ENCODE results near the gene TRPM1. TPM values are rescaled to one million over a fixed set of nuclear protein-coding genes. Genes with fewer than 3 reads are reported as not detected.

Gene TRPM1
- total RNA-seq, 4 donors from 2014 or later, result not detected

- Histone ChIP-seq H3K4me3 (no peak overlapping the region), H3K27ac (no peak overlapping the region), H3K36me3 (no peaks in the 10 kb centered on the region), H3K9me3 (peaks cover 0 to 6% (median 0%) of the 10 kb centered on the region in 3 donors), H3K27me3 (peaks cover 14% of the 10 kb centered on the region), H3K4me1 (no peaks in the 10 kb centered on the region)
- no peak for TF ChIP-seq POLR2AphosphoS5 (IDR thresholded peaks at IDR 0.05)
- no peak for TF ChIP-seq CTCF (IDR thresholded peaks at IDR 0.05)
- no peak for TF ChIP-seq EP300 (IDR thresholded peaks at IDR 0.05)
- no peak for TF ChIP-seq POLR2A (IDR thresholded peaks at IDR 0.05)
- 33 to 66% methylated on average over 3 to 6 of the region's 6 CpGs for WGBS, 2 donors (ENCODE audit: low coverage in 1 of 2)
- no peak for ATAC-seq
These were observed 35.2 kb upstream of the TRPM1 start for GRCh38 chr15:31136607-31137328.

- Histone ChIP-seq H3K4me3 (no peak overlapping the region), H3K27me3 (peaks cover 14% of the 10 kb centered on the region), H3K4me1 (no peaks in the 10 kb centered on the region), H3K27ac (no peak overlapping the region), H3K9me3 (peaks cover 0 to 6% (median 0%) of the 10 kb centered on the region in 3 donors), H3K36me3 (no peaks in the 10 kb centered on the region)
- ATAC-seq, result no peak
- TF ChIP-seq POLR2AphosphoS5 (IDR thresholded peaks at IDR 0.05) (no peak), POLR2A (IDR thresholded peaks at IDR 0.05) (no peak), CTCF (IDR thresholded peaks at IDR 0.05) (no peak), EP300 (IDR thresholded peaks at IDR 0.05) (no peak)
- WGBS, 2 donors (ENCODE audit: low coverage in 1 of 2), result 67 to 72% methylated on average over 1 to 9 of the region's 9 CpGs
These were observed 34.5 kb upstream of the TRPM1 start for GRCh38 chr15:31136016-31136415.

- H3K4me3 ChIP-seq, result no peak overlapping the region
- peaks cover 0 to 6% (median 0%) of the 10 kb centered on the region in 3 donors for H3K9me3 ChIP-seq
- WGBS, 2 donors (ENCODE audit: low coverage in 1 of 2), result 80 to 97% methylated on average over 4 to 6 of the region's 6 CpGs
- no peak overlapping the region for H3K27ac ChIP-seq
- H3K27me3 ChIP-seq, result peaks cover 14% of the 10 kb centered on the region
- no peak for ATAC-seq
- TF ChIP-seq EP300 (IDR thresholded peaks at IDR 0.05) (no peak), CTCF (IDR thresholded peaks at IDR 0.05) (no peak), POLR2A (IDR thresholded peaks at IDR 0.05) (no peak), POLR2AphosphoS5 (IDR thresholded peaks at IDR 0.05) (no peak)
- H3K36me3 ChIP-seq, result no peaks in the 10 kb centered on the region
- no peaks in the 10 kb centered on the region for H3K4me1 ChIP-seq
These were observed 34.0 kb upstream of the TRPM1 start for GRCh38 chr15:31135523-31135922.

DNA sequence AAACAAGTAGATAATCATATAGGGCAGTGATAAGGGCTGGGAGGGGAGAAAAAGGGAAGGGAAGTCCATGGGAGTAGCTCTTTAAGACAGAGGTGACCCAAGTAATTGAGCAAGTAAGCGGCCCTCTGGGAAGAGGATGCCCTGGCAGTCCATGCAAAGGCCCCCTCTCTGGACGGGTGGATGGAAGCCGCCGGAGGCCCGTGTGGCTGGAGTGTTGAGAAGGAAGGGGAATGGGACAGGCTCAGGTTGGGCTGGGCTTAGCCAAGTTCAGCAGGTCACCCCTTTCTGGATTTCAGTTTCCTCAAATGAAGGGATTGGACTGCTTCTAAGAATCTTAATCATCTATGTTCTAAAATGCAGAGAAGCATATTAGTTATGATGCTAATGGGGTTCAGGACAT is 32.4 kb upstream of the TRPM1 start:
- 93 to 96% methylated on average over 4 to 5 of the region's 5 CpGs for WGBS, 2 donors (ENCODE audit: low coverage in 1 of 2)
- no peak for ATAC-seq
- Histone ChIP-seq H3K4me1 (peaks cover 0 to 8% (median 0%) of the 10 kb centered on the region in 3 donors), H3K36me3 (no peaks in the 10 kb centered on the region), H3K27me3 (peaks cover 16% of the 10 kb centered on the region), H3K4me3 (no peak overlapping the region), H3K27ac (no peak overlapping the region), H3K9me3 (peaks cover 0 to 6% (median 0%) of the 10 kb centered on the region in 3 donors)
- no peak for TF ChIP-seq EP300 (IDR thresholded peaks at IDR 0.05)
- no peak for TF ChIP-seq POLR2AphosphoS5 (IDR thresholded peaks at IDR 0.05)
- TF ChIP-seq CTCF (IDR thresholded peaks at IDR 0.05), result no peak
- no peak for TF ChIP-seq POLR2A (IDR thresholded peaks at IDR 0.05)

DNA sequence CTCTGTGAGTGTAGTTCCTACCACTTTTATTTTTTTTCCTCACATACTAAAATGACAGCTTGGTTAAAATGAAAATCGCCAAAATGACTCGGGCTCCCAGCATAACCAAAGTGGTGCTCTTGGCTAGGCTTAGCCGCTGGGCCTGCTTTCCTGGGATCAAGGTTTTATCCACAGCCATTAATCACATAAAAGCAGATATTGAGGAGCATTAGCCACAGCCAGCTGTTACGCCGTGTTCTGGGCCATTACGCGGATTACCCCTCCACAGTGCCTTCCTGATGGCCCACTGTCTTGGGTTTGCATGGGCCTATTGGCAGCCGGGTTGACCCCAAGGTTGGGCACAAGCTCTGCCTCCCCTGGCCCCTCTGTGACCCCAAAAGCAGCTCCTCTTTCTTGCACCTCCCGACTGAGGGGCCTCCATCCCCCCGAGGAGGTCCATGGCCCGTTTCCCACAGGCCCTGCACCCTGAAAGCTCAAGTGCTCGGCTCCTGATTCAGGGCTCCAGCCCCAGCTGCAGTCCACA is 30.4 kb upstream of the TRPM1 start:
- TF ChIP-seq POLR2AphosphoS5 (IDR thresholded peaks at IDR 0.05) (no peak), POLR2A (IDR thresholded peaks at IDR 0.05) (no peak), CTCF (IDR thresholded peaks at IDR 0.05) (no peak), EP300 (IDR thresholded peaks at IDR 0.05) (no peak)
- H3K4me3 ChIP-seq, result no peak overlapping the region
- WGBS, 2 donors (ENCODE audit: low coverage in 1 of 2), result 83 to 86% methylated on average over 6 to 8 of the region's 12 CpGs

More for the DNA sequence above, 30.4 kb upstream of the TRPM1 start:
- Histone ChIP-seq H3K27ac (no peak overlapping the region), H3K27me3 (peaks cover 18% of the 10 kb centered on the region), H3K4me1 (peaks cover 0 to 9% (median 0%) of the 10 kb centered on the region in 3 donors), H3K36me3 (no peaks in the 10 kb centered on the region), H3K9me3 (peaks cover 0 to 6% (median 0%) of the 10 kb centered on the region in 3 donors)
- no peak for ATAC-seq

All from gastroesophageal sphincter (tissue), 4 donors.